Neuronal stem cell (in vitro differentiated cells): ENCODE measurements around the gene GCN1.

Experiments used
- DNase-seq: peaks from one replicate; pipeline ENCODE4 v3.0.0-alpha.2; 2013; ENCODE audit warnings: low spot score
- H2AFZ ChIP-seq: one replicate; pipeline ENCODE4 v1.6.1; 2013; ENCODE audit warnings: mild to moderate bottlenecking, low read length, inconsistent platforms
- H2AK5ac ChIP-seq: 2 replicates; pipeline ENCODE4 v1.6.1; 2013; ENCODE audit warnings: low read depth, mild to moderate bottlenecking, inconsistent platforms, low read length, moderate library complexity, mixed read lengths
- H2BK120ac ChIP-seq: 2 replicates; pipeline ENCODE4 v1.6.1; 2013; ENCODE audit warnings: low read depth, mild to moderate bottlenecking, inconsistent platforms, low read length, moderate library complexity, mixed read lengths
- H2BK12ac ChIP-seq: one replicate; pipeline ENCODE4 v1.6.1; 2013; ENCODE audit warnings: low read length, inconsistent platforms
- H2BK15ac ChIP-seq: 2 replicates; pipeline ENCODE4 v1.6.1; 2013; ENCODE audit warnings: mild to moderate bottlenecking, low read length, inconsistent platforms, mixed read lengths
- H2BK5ac ChIP-seq: one replicate; pipeline ENCODE4 v1.6.1; 2013; ENCODE audit warnings: inconsistent platforms, mild to moderate bottlenecking, low read length, moderate library complexity
- H3K14ac ChIP-seq: one replicate; pipeline ENCODE4 v1.6.1; 2013; ENCODE audit warnings: low read length, inconsistent platforms
- H3K18ac ChIP-seq: 2 replicates; pipeline ENCODE4 v1.6.1; 2013; ENCODE audit warnings: low read length, inconsistent platforms
- H3K23ac ChIP-seq: 2 replicates; pipeline ENCODE4 v1.6.1; 2013; ENCODE audit warnings: low read depth, mild to moderate bottlenecking, mixed read lengths, low read length, inconsistent platforms; ENCODE audit not compliant: poor library complexity
- H3K27ac ChIP-seq: replicated peaks from 3 replicates; pipeline ENCODE4 v1.5.1; 2013; ENCODE audit warnings: low read length, inconsistent platforms
- H3K27me3 ChIP-seq, 3 experiments: 2 replicates each; pipeline ENCODE4 v1.6.1; 2013; ENCODE audit warnings: low read length in 3 of 3, mild to moderate bottlenecking in 2 of 3, inconsistent platforms in 1 of 3, low read depth in 1 of 3, mixed read lengths in 1 of 3, moderate library complexity in 1 of 3; ENCODE audit not compliant: control insufficient read depth in 3 of 3, insufficient read depth in 3 of 3
- H3K36me3 ChIP-seq, 2 donors: replicated peaks in 1 of 2; 2 replicates each; pipeline ENCODE4 v1.6.1; 2013; ENCODE audit warnings: low read length in 2 of 2; ENCODE audit not compliant: control insufficient read depth in 2 of 2, insufficient read depth in 2 of 2
- H3K4ac ChIP-seq: 2 replicates; pipeline ENCODE4 v1.6.1; 2013; ENCODE audit warnings: inconsistent platforms, mild to moderate bottlenecking, low read length, moderate library complexity
- H3K4me1 ChIP-seq, 2 donors: 1 replicate in 1 of 2; 2 replicates in 1 of 2; pipeline ENCODE4 v1.6.1; 2013; ENCODE audit warnings: low read length in 2 of 2, low read depth in 1 of 2; ENCODE audit not compliant: control insufficient read depth in 2 of 2, insufficient read depth in 1 of 2
- H3K4me2 ChIP-seq: one replicate; pipeline ENCODE4 v1.6.1; 2013; ENCODE audit warnings: mild to moderate bottlenecking, low read length, inconsistent platforms; ENCODE audit not compliant: insufficient read depth, poor library complexity, severe bottlenecking
- H3K4me3 ChIP-seq, 2 donors: 2 replicates each; pipeline ENCODE4 v1.5.1; 2013; ENCODE audit warnings: low read length in 2 of 2, mild to moderate bottlenecking in 2 of 2, inconsistent platforms in 1 of 2, moderate library complexity in 1 of 2
- H3K79me1 ChIP-seq: one replicate; pipeline ENCODE4 v1.6.1; 2013; ENCODE audit warnings: low read depth, mild to moderate bottlenecking, inconsistent platforms, low read length, moderate library complexity
- H3K9ac ChIP-seq: one replicate; pipeline ENCODE4 v1.6.1; 2013; ENCODE audit warnings: mild to moderate bottlenecking, low read depth, low read length, inconsistent platforms; ENCODE audit not compliant: poor library complexity
- H3K9me3 ChIP-seq, 2 donors: replicated peaks in 1 of 2; 2 replicates each; pipeline versions ENCODE3 to v1.6.1; 2013; ENCODE audit warnings: low read length in 2 of 2, mild to moderate bottlenecking in 2 of 2, inconsistent platforms in 1 of 2, low read depth in 1 of 2, mixed read lengths in 1 of 2, moderate library complexity in 1 of 2; ENCODE audit not compliant: control insufficient read depth in 2 of 2, insufficient read depth in 1 of 2
- H4K8ac ChIP-seq: one replicate; pipeline ENCODE4 v1.6.1; 2013; ENCODE audit warnings: low read depth, mild to moderate bottlenecking, inconsistent platforms, low read length, moderate library complexity
- H4K91ac ChIP-seq: one replicate; pipeline ENCODE4 v1.6.1; 2013; ENCODE audit warnings: low read length, low read depth, mild to moderate bottlenecking, inconsistent platforms; ENCODE audit not compliant: poor library complexity
- WGBS, 2 donors: extraction: QIAGEN DNeasy Blood & Tissue Kit; methylation state at CpG; one replicate each; pipeline ENCODE4 v1.1.7; 2013; ENCODE audit warnings: missing lambda C conversion rate in 2 of 2, mixed read lengths in 1 of 2; ENCODE audit not compliant: insufficient read length in 2 of 2, insufficient replicate concordance in 1 of 2; ENCODE audit errors: extremely low coverage in 2 of 2; 5-methylcytosine and 5-hydroxymethylcytosine counted together

GCN1 gene

DNA sequence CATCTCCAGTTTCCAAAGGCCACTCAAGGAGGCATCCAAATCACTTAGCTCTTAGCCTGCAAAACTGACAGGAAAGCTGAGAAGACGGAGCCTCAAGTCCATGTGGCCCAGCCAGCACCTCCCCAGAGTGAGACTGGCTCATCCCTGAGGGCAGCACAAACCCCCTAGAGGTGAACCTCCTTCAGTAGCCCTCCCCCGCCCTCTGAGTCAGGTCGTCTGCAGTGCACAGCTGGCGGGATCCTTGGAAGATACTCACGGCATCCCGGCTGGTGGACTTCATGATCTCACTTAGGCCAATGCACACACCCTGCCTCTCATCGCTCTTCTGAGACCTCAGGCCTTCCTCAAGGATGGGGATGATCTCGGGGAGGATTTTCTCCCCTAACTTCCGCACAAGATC lies 53.9 kb downstream of the GCN1 start:
- H2BK15ac ChIP-seq, result no peak overlapping the region

GRCh38 chr12:120139958-120140357 lies 54.6 kb downstream of the GCN1 start:
- no peak overlapping the region for H3K4me2 ChIP-seq
- no peak overlapping the region for H3K9ac ChIP-seq
- H3K9me3 ChIP-seq, result no peaks in the 10 kb centered on the region
- H2AFZ ChIP-seq, result no peak overlapping the region
- no peak overlapping the region for H2BK5ac ChIP-seq
- no peak overlapping the region for H3K14ac ChIP-seq
- no peak overlapping the region for H4K8ac ChIP-seq
- no peaks in the 10 kb centered on the region for H3K27me3 ChIP-seq
- H2BK15ac ChIP-seq, result no peak overlapping the region
- WGBS, 2 donors, result no CpG with 5 or more reads among the region's 5 CpGs
- no peaks in the 10 kb centered on the region for H3K4me1 ChIP-seq
- DNase-seq, result no peak
- H3K36me3 ChIP-seq, result peaks cover 70 to 96% of the 10 kb centered on the region in 2 donors
- no peak overlapping the region for H4K91ac ChIP-seq
- H3K23ac ChIP-seq, result no peak overlapping the region
- H3K4ac ChIP-seq, result no peak overlapping the region
- H2BK12ac ChIP-seq, result no peak overlapping the region
- H3K79me1 ChIP-seq, result peaks cover 6% of the 10 kb centered on the region
- no peak overlapping the region for H3K27ac ChIP-seq
- no peak overlapping the region for H3K18ac ChIP-seq
- no peak overlapping the region for H2AK5ac ChIP-seq
- H2BK120ac ChIP-seq, result no peak overlapping the region
- H3K4me3 ChIP-seq, result no peak overlapping the region

More for the DNA sequence above, 53.9 kb downstream of the GCN1 start:
- Histone ChIP-seq H3K36me3 (peaks cover 71 to 97% of the 10 kb centered on the region in 2 donors), H3K27me3 (no peaks in the 10 kb centered on the region), H3K4me2 (no peak overlapping the region), H3K4me1 (no peaks in the 10 kb centered on the region), H3K27ac (no peak overlapping the region), H3K18ac (no peak overlapping the region), H3K4ac (no peak overlapping the region), H2BK12ac (no peak overlapping the region), H4K8ac (peak overlapping the region; percentile 86), H2BK120ac (no peak overlapping the region), H3K23ac (no peak overlapping the region), H3K4me3 (no peak overlapping the region), H3K79me1 (peaks cover 6% of the 10 kb centered on the region), H3K9ac (no peak overlapping the region), H2BK5ac (no peak overlapping the region), H4K91ac (no peak overlapping the region), H2AK5ac (no peak overlapping the region), H3K9me3 (peaks cover 0 to 2% of the 10 kb centered on the region in 2 donors), H2AFZ (no peak overlapping the region), H3K14ac (no peak overlapping the region)
- WGBS, 2 donors, result no CpG with 5 or more reads among the region's 9 CpGs
- DNase-seq, result no peak

GRCh38 chr12:120138366-120138765 lies 56.1 kb downstream of the GCN1 start:
- H3K36me3 ChIP-seq, result peaks cover 71 to 96% of the 10 kb centered on the region in 2 donors
- no peak overlapping the region for H3K27ac ChIP-seq
- H4K8ac ChIP-seq, result no peak overlapping the region
- H2BK5ac ChIP-seq, result no peak overlapping the region
- no peak overlapping the region for H3K4ac ChIP-seq
- H2BK12ac ChIP-seq, result no peak overlapping the region
- H3K9me3 ChIP-seq, result no peaks in the 10 kb centered on the region
- no peak for DNase-seq
- no peaks in the 10 kb centered on the region for H3K4me1 ChIP-seq
- no peak overlapping the region for H2AFZ ChIP-seq
- H3K9ac ChIP-seq, result no peak overlapping the region
- no peak overlapping the region for H3K18ac ChIP-seq
- H2AK5ac ChIP-seq, result no peak overlapping the region
- no peak overlapping the region for H3K4me3 ChIP-seq
- no peak overlapping the region for H4K91ac ChIP-seq
- no peak overlapping the region for H3K23ac ChIP-seq
- no peaks in the 10 kb centered on the region for H3K27me3 ChIP-seq
- no peak overlapping the region for H2BK15ac ChIP-seq
- no peak overlapping the region for H3K4me2 ChIP-seq
- H3K14ac ChIP-seq, result no peak overlapping the region
- H3K79me1 ChIP-seq, result peaks cover 6% of the 10 kb centered on the region
- no CpG with 5 or more reads among the region's 9 CpGs for WGBS, 2 donors
- no peak overlapping the region for H2BK120ac ChIP-seq

GRCh38 chr12:120137833-120138232 lies 56.7 kb downstream of the GCN1 start:
- Histone ChIP-seq H3K18ac (no peak overlapping the region), H2BK5ac (no peak overlapping the region), H2BK12ac (no peak overlapping the region), H3K27me3 (no peaks in the 10 kb centered on the region), H3K4me1 (no peaks in the 10 kb centered on the region), H3K27ac (no peak overlapping the region), H3K23ac (no peak overlapping the region), H3K14ac (no peak overlapping the region), H3K4me3 (no peak overlapping the region), H2BK15ac (no peak overlapping the region), H4K8ac (no peak overlapping the region), H2BK120ac (no peak overlapping the region), H4K91ac (no peak overlapping the region), H2AK5ac (no peak overlapping the region), H3K4me2 (no peak overlapping the region), H3K36me3 (peaks cover 76 to 96% of the 10 kb centered on the region in 2 donors), H3K4ac (no peak overlapping the region), H2AFZ (no peak overlapping the region), H3K9ac (no peak overlapping the region), H3K9me3 (no peaks in the 10 kb centered on the region), H3K79me1 (peaks cover 6% of the 10 kb centered on the region)
- no peak for DNase-seq
- no CpG with 5 or more reads among the region's 11 CpGs for WGBS, 2 donors
